ENCODE results near the gene PDXK. TPM values are rescaled to one million over a fixed set of nuclear protein-coding genes. Genes with fewer than 3 reads are reported as not detected.

The PDXK gene
- total RNA-seq, 1 donor from 2014 or later = 92.4 TPM

GRCh38 chr21:43801006-43801783, 82.3 kb downstream of the PDXK start:
- intact Hi-C loops (cut with micrococcal nuclease) = no loop called here

- intact Hi-C loops (cut with micrococcal nuclease) = no loop called here
These were observed 83.9 kb downstream of the PDXK start for GRCh38 chr21:43802713-43803313.

- intact Hi-C loops (cut with micrococcal nuclease) = no loop called here
These were observed 84.8 kb downstream of the PDXK start for GRCh38 chr21:43803558-43804300.

DNA sequence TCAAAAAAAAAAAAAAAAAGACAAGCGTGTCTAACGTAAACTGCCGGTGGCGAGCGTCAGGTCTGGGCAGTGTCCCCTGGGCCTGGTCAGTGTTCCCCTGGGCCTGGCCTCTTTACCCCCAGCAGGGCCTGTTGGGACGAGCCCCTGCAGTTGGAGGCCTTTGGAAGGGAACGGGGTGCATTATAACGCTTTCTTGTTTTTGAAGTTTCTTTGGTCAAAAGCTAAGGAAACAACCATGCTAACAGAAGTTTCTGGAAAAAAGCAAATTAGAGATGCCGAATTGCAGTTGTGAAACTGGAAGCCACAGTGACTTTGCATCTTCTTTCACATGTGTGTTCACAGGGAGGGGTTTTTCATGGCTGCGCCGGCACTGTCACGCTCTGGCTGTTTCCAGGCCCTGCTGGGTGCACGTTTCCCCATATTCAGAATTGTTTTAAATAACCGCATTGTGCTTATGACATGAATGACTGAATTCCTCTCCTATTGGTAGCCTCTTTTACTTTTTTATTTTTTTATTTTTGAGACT, 86.4 kb downstream of the PDXK start:
- intact Hi-C loops (cut with micrococcal nuclease) = no loop called here

DNA sequence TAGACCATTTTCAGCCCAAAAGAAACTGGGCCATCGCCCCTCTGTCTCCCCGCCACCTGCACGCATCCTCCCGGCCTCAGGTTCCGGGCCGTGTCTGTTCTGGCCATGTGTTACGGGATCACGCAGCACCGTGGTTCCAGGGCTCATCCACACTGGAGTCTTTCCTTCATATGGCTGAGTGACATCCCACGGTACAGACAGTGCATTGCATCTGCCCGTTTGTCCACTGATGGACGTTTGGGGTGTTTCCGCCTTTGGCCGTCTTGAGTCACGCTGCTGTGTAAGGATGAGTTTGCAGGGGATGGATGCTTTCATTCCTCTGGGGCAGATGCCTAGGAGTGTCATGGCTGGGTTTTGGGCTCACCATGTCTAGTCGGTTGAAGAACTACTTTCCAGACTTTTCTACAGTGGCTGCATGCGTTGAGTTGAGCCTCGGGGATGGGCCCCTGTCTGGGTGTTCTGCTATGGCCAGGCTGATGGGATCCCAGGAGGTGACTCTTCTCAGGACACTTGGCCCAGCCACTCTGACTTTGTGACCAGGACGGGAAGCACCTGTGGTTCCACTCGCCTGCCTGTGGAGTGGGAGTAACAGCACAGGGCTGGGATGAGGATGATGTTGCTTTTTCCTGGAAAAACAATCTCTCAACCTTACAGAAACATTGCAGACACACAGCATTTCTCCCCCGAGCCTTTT, 87.2 kb downstream of the PDXK start:
- intact Hi-C loops (cut with micrococcal nuclease) = no loop called here

- intact Hi-C loops (cut with micrococcal nuclease) = no loop called here
These were observed 89.4 kb downstream of the PDXK start for GRCh38 chr21:43808367-43808766.

- intact Hi-C loops (cut with micrococcal nuclease) = no loop called here
These were observed 89.9 kb downstream of the PDXK start for GRCh38 chr21:43808832-43809251.

GRCh38 chr21:43809346-43809799, 90.4 kb downstream of the PDXK start:
- intact Hi-C loops (cut with micrococcal nuclease) = no loop called here

GRCh38 chr21:43809853-43810504, 91.0 kb downstream of the PDXK start:
- intact Hi-C loops (cut with micrococcal nuclease) = loop anchor here (1.0 to 5.0 kb wide), 3 partner anchors 57 to 165 kb away; partner anchors contain the start of gene AGPAT3

GRCh38 chr21:43810505-43811261, 91.8 kb downstream of the PDXK start:
- intact Hi-C loops (cut with micrococcal nuclease) = loop anchor here (1.0 to 5.0 kb wide), 3 partner anchors 57 to 165 kb away; partner anchors contain the start of gene AGPAT3

DNA sequence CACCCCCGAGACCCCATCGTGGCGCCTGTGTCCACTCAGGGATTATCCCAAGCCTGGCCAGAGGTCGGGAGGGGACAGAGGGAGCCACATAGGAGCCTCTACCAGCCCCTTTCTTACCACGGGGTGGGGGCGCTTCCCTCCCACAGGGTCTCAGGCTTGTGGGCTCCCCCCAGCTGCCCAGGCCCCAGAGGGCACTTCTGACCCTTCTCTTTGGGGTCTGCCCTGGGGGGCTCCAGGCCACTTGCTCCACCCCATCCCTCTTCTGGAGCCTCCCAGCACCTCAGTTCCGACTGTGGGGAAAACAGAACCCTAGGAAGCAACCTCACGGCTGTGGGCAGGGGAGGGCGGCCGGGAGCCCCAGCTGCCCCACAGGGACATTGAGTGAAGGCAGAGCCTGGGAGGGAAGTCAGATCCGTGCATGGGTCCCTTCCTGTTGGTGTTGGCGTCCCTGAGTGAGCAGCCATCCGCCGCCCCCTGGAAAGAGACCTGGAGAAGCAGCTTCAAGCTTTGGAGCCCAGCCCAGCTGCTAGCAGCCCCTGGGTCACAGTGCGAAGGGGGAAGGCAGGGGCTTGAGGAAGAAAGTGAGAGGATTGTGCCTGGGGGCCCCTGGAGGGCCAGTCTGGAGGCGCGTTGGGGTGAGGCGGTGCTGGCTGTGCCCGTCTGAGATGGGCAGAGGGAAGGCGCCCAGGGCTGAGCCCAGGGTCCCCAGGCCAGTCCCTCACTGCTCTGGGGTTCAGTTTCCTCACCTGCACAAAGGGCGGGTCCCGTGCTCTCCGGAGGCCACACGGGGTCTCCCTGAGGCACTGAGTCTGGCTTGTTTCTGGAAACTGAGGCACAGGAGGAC, 92.6 kb downstream of the PDXK start:
- intact Hi-C loops (cut with micrococcal nuclease) = loop anchor here (5.0 kb wide), 1 partner anchor 56 kb away; the partner anchor contains the start of gene AGPAT3

Other genes with a start within 250 kb of the PDXK start
- gene HSF2BP, start 59.6 kb upstream of the PDXK start, total RNA-seq = 0.30 and 0.50 TPM in 2 replicates
- gene RRP1B, start 59.6 kb upstream of the PDXK start, total RNA-seq = 52.6 and 55.0 TPM in 2 replicates
- 63.8 and 68.7 TPM in 2 replicates for gene CSTB, start 57.2 kb downstream of the PDXK start, total RNA-seq
- 34.9 and 35.8 TPM in 2 replicates for gene RRP1, start 70.4 kb downstream of the PDXK start, total RNA-seq
- gene AGPAT3, start 146.1 kb downstream of the PDXK start, total RNA-seq = 126 and 127 TPM in 2 replicates